ENCODE results near the gene NOTCH3. TPM values are rescaled to one million over a fixed set of nuclear protein-coding genes. Genes with fewer than 3 reads are reported as not detected.

NOTCH3 gene
- total and polyA plus RNA-seq, 3 donors from 2014 or later = 11.4 to 16.8 (median 16.1) TPM

DNA sequence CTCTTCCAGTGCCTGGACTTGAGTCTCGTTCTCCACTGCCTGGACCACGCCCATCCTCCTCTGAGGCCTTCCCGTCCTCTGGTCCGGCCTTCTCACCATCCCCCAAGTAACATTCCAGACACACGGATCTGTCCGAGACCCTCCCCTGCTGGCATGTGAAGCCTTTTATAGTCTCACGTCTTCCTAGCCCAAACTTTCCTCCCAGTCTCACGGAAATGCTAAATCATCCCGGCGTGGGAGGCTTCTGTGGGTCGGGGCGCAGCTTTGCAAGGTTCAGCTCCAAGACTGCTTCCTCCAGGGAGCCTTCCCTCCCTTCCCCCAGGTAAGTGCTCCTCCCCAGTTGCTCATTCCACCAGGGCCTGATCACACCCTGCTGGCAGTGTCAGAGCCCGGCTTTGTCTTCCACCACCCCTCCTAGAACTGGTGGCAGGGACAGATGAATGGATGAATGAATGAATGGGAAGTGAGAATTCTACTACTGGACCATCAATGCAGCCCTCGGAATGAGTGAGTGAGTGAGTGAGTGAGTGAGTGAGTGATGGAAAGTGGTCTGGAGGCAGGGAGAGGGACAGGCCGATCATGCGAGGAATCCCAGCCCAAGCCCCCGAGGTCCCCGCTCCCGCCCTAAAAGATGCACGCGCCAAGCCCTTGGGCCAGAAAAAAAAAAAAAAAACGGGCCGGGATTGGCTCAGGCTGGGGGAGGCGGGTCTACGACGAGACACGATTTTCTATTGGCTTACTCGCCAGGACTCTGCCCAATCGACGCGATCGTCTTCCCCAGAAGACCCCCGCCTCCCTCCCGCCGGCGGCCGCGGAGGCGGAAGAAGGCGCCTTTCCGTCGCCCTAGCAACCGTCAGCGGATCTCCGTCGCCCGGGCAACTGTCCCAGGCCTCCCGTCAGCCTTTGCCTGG lies 22.2 kb upstream of the NOTCH3 start:
- TF ChIP-seq, protein P1, sequence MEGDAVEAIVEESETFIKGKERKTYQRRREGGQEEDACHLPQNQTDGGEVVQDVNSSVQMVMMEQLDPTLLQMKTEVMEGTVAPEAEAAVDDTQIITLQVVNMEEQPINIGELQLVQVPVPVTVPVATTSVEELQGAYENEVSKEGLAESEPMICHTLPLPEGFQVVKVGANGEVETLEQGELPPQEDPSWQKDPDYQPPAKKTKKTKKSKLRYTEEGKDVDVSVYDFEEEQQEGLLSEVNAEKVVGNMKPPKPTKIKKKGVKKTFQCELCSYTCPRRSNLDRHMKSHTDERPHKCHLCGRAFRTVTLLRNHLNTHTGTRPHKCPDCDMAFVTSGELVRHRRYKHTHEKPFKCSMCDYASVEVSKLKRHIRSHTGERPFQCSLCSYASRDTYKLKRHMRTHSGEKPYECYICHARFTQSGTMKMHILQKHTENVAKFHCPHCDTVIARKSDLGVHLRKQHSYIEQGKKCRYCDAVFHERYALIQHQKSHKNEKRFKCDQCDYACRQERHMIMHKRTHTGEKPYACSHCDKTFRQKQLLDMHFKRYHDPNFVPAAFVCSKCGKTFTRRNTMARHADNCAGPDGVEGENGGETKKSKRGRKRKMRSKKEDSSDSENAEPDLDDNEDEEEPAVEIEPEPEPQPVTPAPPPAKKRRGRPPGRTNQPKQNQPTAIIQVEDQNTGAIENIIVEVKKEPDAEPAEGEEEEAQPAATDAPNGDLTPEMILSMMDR (IDR thresholded peaks at IDR 0.05) = no peak
- TF ChIP-seq POLR2A (IDR thresholded peaks at IDR 0.05) = no peak
- intact Hi-C loops (cut with DNase I; ENCODE audit: low total_unique reads) = no loop called here
- Histone ChIP-seq H3K4me3 (peak overlapping the region; percentile 60 to 61), H3K27ac (peak overlapping the region in 1 of 2 donors; percentile 58), H3K9me3 (no peaks in the 10 kb centered on the region), H3K4me1 (peaks cover 5% of the 10 kb centered on the region), H3K36me3 (ENCODE audit: low read depth, missing control alignments) (no peaks in the 10 kb centered on the region), H3K27me3 (no peaks in the 10 kb centered on the region)
- DNase-seq = peak; percentile 93
- WGBS, 2 donors = 1 to 2% methylated on average over 41 to 48 of the region's 48 CpGs

DNA sequence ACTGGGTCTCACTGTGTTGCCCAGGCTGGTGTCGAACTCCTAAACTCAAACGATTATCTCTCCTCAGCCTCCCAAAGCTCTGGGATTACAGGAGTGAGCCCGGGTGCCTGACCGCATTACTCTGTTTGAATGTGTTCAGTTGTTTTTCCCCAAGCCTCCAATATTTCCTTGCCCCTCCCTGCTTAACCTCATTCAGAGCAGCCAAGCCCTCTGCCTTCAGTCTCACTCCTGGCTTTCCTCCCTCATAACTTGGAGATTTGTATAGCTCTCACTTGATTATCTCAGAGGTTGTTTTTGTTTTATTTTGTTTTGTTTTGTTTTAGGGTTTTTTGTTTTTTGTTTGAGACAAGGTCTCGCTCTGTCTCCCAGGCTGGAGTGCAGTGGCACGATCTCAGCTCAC lies 20.0 kb upstream of the NOTCH3 start:
- Histone ChIP-seq H3K27ac (no peak overlapping the region), H3K36me3 (ENCODE audit: low read depth, missing control alignments) (no peaks in the 10 kb centered on the region), H3K4me3 (no peak overlapping the region), H3K27me3 (no peaks in the 10 kb centered on the region), H3K9me3 (no peaks in the 10 kb centered on the region), H3K4me1 (peaks cover 5% of the 10 kb centered on the region)
- no peak for DNase-seq
- intact Hi-C loops (cut with DNase I; ENCODE audit: low total_unique reads) = no loop called here
- 60 to 72% methylated on average over 6 of the region's 6 CpGs for WGBS, 2 donors
- TF ChIP-seq, protein P1 (IDR thresholded peaks at IDR 0.05) = no peak
- TF ChIP-seq POLR2A (IDR thresholded peaks at IDR 0.05) = no peak

DNA sequence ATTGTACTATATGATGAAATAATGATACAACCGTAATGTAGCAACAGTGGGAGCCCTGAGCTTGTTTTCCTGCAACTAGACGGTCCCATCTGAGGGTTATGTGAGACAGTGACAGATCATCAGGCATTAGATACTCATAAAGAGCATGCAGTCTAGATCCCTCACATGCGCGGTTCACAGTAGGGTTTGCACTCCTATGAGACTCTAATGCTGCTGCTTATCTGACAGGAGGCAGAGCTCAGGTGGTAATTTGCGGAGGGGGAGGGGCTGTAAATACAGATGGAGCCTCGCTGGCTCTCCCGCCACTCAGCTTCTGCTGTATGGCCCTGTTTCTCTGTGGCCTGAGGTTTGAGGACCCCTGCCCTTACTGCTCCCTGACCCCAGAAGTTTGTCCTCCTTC lies 17.7 kb upstream of the NOTCH3 start:
- 79 to 83% methylated on average over 6 to 7 of the region's 7 CpGs for WGBS, 2 donors

DNA sequence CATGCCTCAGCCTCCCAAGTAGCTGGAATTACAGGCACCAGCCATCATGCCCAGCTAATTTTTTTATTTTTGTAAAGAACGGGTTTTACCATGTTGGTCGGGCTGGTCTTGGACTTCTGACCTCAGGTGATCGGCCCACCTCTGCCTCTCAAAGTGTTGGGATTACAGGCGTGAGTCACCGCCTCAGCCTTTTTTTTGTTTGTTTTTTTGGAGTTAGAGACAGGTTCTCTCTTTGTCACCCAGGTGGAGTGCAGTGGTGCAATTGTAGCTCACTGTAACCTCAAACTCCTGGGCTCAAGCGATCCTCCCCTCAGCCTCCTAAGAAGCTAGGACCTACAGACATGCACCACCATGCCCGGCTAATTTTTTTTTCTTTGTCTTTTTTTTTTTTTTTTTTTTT lies 15.6 kb upstream of the NOTCH3 start:
- Histone ChIP-seq H3K36me3 (ENCODE audit: low read depth, missing control alignments) (no peaks in the 10 kb centered on the region), H3K9me3 (no peaks in the 10 kb centered on the region), H3K27me3 (no peaks in the 10 kb centered on the region), H3K4me3 (no peak overlapping the region), H3K4me1 (no peaks in the 10 kb centered on the region), H3K27ac (no peak overlapping the region)
- 88 to 93% methylated on average over 7 of the region's 7 CpGs for WGBS, 2 donors
- TF ChIP-seq POLR2A (IDR thresholded peaks at IDR 0.05) = no peak
- TF ChIP-seq, protein P1 (IDR thresholded peaks at IDR 0.05) = no peak
- intact Hi-C loops (cut with DNase I; ENCODE audit: low total_unique reads) = no loop called here
- no peak for DNase-seq

More for the DNA sequence above, 17.7 kb upstream of the NOTCH3 start:
- H3K9me3 ChIP-seq = no peaks in the 10 kb centered on the region
- no peak overlapping the region for H3K27ac ChIP-seq
- no peaks in the 10 kb centered on the region for H3K36me3 ChIP-seq (ENCODE audit: low read depth, missing control alignments)
- TF ChIP-seq, protein P1 (IDR thresholded peaks at IDR 0.05) = no peak
- no peak for TF ChIP-seq POLR2A (IDR thresholded peaks at IDR 0.05)
- no peaks in the 10 kb centered on the region for H3K27me3 ChIP-seq
- peaks cover 5% of the 10 kb centered on the region for H3K4me1 ChIP-seq
- intact Hi-C loops (cut with DNase I; ENCODE audit: low total_unique reads) = no loop called here
- H3K4me3 ChIP-seq = no peak overlapping the region
- no peak for DNase-seq
